Spleen (tissue), 7 donors: Measurements from ENCODE around the gene ASAP2.

Experiments
- POLR2A ChIP-seq, 3 donors: fragments of 450-650 bp; IDR thresholded peaks; one replicate each; pipeline ENCODE4 v1.5.1; 2017; ENCODE audit warnings: antibody characterized with exemption in 3 of 3, mild to moderate bottlenecking in 1 of 3
- POLR2AphosphoS5 ChIP-seq, 3 donors: sonication (generic); formaldehyde crosslinking; IDR thresholded peaks; one replicate each; pipeline ENCODE4 v1.5.1; 2017; ENCODE audit warnings: antibody characterized with exemption in 3 of 3
- TF ChIP-seq, protein P1 (sequence below), 11 experiments: fragments of 200-600 bp in 7 of 11; fragments of 450-650 bp in 4 of 11; sonication (generic) in 4 of 11; IDR thresholded peaks in 8 of 11; conservative IDR thresholded peaks in 3 of 11; 1 replicate in 7 of 11; 2 replicates in 4 of 11; pipeline versions ENCODE4 v1.4.0 to v1.8.0; 2016 to 2021; ENCODE audit warnings: antibody characterized with exemption in 11 of 11, inconsistent platforms in 4 of 11, mild to moderate bottlenecking in 1 of 11
- donor health status: DM: no; HTN: no; CAD: no; lungs with moderate emphysema.
- donor health status: DM: no; HTN: no; CAD: no.
- donor health status: DM: no; HTN: no; CAD: no.

- TF ChIP-seq, protein P1, sequence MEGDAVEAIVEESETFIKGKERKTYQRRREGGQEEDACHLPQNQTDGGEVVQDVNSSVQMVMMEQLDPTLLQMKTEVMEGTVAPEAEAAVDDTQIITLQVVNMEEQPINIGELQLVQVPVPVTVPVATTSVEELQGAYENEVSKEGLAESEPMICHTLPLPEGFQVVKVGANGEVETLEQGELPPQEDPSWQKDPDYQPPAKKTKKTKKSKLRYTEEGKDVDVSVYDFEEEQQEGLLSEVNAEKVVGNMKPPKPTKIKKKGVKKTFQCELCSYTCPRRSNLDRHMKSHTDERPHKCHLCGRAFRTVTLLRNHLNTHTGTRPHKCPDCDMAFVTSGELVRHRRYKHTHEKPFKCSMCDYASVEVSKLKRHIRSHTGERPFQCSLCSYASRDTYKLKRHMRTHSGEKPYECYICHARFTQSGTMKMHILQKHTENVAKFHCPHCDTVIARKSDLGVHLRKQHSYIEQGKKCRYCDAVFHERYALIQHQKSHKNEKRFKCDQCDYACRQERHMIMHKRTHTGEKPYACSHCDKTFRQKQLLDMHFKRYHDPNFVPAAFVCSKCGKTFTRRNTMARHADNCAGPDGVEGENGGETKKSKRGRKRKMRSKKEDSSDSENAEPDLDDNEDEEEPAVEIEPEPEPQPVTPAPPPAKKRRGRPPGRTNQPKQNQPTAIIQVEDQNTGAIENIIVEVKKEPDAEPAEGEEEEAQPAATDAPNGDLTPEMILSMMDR (IDR thresholded peaks at IDR 0.05 in 8 of 11, conservative IDR thresholded peaks at IDR 0.05 in 3 of 11): no peak
- TF ChIP-seq POLR2A (IDR thresholded peaks at IDR 0.05): no peak
- no peak for TF ChIP-seq POLR2AphosphoS5 (IDR thresholded peaks at IDR 0.05)
Observed at GRCh38 chr2:9302755-9303154, 96.1 kb downstream of the ASAP2 start.
